AG04449 (cell line): ENCODE results near the gene TP53I3.

ENCODE experiments used
- CTCF ChIA-PET: fragments of 350-600 bp; formaldehyde crosslinking; extraction: SDS; loops from one replicate; lab custom pipeline; 2021; ENCODE audit warnings: antibody characterized with exemption; lab: Yijun Ruan, JAX
- POLR2A ChIA-PET: fragments of 400-600, 350-600 bp; formaldehyde crosslinking; extraction: SDS; loops from one replicate; lab custom pipeline; 2020; ENCODE audit warnings: antibody characterized with exemption, inconsistent platforms; lab: Yijun Ruan, JAX
- DNase-seq: peaks from one replicate; pipeline ENCODE4 v3.0.0-alpha.2; 2010; ENCODE audit warnings: low read depth, low spot score
- H3K4me3 ChIP-seq: 2 replicates; pipeline ENCODE4 v1.5.1; 2011; ENCODE audit warnings: low read depth, mild to moderate bottlenecking, control low read depth, low read length
- TF ChIP-seq, protein P1 (sequence below): IDR thresholded peaks from one replicate; pipeline ENCODE4 v1.5.1; 2011; ENCODE audit warnings: mild to moderate bottlenecking, moderate library complexity, low read length, control low read depth, inconsistent platforms; ENCODE audit not compliant: insufficient read depth; ENCODE audit errors: missing control alignments

The TP53I3 gene, protein sequence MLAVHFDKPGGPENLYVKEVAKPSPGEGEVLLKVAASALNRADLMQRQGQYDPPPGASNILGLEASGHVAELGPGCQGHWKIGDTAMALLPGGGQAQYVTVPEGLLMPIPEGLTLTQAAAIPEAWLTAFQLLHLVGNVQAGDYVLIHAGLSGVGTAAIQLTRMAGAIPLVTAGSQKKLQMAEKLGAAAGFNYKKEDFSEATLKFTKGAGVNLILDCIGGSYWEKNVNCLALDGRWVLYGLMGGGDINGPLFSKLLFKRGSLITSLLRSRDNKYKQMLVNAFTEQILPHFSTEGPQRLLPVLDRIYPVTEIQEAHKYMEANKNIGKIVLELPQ

DNA sequence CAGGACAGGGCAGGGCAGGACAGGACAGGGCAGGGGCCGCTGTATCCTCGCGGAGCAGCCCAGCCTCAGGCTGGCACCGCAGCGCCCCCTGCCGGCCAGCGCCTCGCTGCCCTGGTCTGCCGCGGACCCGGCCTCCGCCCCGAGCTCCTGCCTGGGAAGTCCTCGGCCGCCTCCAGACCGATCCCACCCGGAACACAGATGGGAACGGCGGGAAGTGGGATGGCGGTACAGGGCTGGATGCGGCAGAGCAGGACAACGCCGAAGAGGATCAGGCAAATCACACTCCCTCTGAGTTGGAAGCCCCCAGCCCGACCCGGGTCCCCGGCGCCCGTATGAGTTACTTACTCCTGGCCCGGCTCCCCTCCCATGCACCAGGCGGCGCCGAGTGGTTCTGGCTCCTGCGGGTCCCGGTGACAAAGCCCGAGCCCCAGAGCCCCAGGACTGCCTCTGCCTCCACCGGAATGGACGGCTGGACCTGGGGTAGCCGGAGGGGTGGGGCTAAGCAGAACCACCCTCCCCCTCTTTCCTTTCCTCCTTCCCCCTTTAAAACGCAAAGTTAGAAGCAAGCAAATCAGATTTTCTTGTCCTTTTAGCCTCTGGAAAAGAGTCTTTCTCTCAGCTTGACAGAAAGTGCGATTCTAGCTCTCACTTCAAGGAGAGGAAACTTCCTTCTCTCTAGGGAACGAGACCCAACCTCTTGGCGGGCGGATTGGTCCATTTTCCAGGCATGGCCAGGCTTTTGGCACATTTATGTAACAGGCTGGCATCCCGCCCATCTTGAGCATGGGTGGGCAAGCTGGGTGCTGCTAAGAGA is at the start of gene TP53I3:
TP53I3 (minus strand) TSS at position 449 of the 814 bp plus-strand sequence. CDS start 508 bp downstream, outside the sequence.
- H3K4me3 ChIP-seq, result peak within 1 kb of the TSS; percentile 82
- DNase-seq, result no peak
- ChIA-PET POLR2A (interaction anchor here (0.6 to 2.3 kb wide), 17 partner anchors 8 to 608 kb away, joined by 3 to 26 read pairs (median 4); partner anchors contain the start of genes ATAD2B, FAM228B, SF3B6 and UBXN2A), CTCF (interaction anchor here (0.6 to 3.9 kb wide), 41 partner anchors 8 to 773 kb away, joined by 3 to 54 read pairs (median 4); partner anchors contain the start of genes ATAD2B, FAM228B, FKBP1B and ITSN2)
- TF ChIP-seq, protein P1, sequence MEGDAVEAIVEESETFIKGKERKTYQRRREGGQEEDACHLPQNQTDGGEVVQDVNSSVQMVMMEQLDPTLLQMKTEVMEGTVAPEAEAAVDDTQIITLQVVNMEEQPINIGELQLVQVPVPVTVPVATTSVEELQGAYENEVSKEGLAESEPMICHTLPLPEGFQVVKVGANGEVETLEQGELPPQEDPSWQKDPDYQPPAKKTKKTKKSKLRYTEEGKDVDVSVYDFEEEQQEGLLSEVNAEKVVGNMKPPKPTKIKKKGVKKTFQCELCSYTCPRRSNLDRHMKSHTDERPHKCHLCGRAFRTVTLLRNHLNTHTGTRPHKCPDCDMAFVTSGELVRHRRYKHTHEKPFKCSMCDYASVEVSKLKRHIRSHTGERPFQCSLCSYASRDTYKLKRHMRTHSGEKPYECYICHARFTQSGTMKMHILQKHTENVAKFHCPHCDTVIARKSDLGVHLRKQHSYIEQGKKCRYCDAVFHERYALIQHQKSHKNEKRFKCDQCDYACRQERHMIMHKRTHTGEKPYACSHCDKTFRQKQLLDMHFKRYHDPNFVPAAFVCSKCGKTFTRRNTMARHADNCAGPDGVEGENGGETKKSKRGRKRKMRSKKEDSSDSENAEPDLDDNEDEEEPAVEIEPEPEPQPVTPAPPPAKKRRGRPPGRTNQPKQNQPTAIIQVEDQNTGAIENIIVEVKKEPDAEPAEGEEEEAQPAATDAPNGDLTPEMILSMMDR, result peak; percentile 95

DNA sequence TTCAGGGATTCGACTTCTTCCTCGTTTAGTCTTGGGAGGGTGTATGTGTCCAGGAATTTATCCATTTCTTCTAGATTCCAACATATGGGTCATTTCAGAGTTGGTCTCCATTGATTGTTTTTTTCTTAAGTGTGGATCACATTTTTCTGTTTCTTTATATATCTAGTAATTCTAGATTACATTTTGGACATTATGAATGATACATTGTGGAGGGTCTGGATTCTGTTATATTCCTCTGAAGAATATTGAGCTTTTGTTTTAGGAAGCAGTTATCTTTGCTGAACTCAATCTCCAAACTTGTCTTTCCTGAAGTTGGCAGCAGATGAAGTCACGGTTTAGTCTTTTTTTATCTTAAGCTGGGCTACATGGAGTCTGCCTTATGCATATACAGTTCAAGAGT is 47.9 kb upstream of the TP53I3 start:
- TF ChIP-seq, protein P1, result no peak
- H3K4me3 ChIP-seq, result no peak overlapping the region
- ChIA-PET POLR2A (no interaction called here), CTCF (interaction anchor here (1.6 kb wide), 1 partner anchor 21 kb away, joined by 4 read pairs; no protein-coding TSS in a partner anchor)
- no peak for DNase-seq

DNA sequence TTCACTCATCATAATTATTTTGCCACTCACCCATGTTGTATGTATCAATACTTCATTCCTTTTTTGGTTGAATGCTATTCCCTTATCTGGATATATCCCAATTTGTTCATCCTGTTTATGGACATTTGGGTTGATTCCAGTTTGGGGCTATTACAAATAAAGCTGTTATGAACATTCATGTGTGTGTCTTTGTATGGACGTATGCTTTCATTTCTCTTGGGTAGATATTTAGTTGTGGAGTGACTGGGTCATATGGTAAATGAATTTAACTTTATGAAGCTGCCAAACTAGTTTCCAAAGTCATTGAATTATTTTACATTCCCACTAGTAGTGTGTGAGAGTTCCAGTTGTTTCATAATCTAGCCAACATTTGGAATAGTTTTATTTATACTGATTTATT is 41.3 kb upstream of the TP53I3 start:
- TF ChIP-seq, protein P1, result no peak
- CTCF ChIA-PET, result interaction anchor here (3.3 kb wide), 1 partner anchor 42 kb away, joined by 15 read pairs; the partner anchor contains the start of gene TP53I3
- POLR2A ChIA-PET, result no interaction called here
- H3K4me3 ChIP-seq, result no peak overlapping the region
- no peak for DNase-seq

DNA sequence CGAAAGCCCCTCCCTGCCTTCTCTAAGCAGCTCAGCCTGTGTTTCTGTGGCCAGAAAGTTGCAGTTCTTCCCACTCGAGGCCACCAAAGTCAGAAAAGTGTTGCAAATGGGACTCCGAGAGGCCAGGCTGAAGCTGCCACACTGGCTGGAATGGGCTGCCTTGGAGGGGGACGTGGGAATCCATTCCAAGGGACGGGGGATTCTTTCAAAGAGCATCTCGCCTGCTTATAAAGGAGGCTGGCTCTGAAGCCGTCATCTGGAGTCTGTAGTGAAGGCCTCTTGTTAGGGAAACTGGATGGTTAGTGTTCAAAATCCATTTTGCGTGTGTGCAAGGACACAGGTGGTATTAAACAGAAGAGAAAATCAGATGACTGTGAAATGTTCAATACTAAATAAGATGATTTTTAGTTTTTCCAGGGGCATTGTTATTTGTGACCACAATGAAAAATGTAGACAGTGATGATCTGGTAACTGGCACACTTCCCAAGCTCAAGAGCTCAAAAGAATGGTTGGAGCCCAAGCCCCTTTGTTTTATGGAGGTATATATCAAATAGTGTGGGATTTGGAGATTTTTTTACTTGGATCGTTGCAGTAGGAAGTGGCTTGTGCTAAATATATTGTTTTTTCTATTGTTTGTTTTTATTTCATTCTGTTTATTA is 39.4 kb upstream of the TP53I3 start:
- DNase-seq, result no peak

DNA sequence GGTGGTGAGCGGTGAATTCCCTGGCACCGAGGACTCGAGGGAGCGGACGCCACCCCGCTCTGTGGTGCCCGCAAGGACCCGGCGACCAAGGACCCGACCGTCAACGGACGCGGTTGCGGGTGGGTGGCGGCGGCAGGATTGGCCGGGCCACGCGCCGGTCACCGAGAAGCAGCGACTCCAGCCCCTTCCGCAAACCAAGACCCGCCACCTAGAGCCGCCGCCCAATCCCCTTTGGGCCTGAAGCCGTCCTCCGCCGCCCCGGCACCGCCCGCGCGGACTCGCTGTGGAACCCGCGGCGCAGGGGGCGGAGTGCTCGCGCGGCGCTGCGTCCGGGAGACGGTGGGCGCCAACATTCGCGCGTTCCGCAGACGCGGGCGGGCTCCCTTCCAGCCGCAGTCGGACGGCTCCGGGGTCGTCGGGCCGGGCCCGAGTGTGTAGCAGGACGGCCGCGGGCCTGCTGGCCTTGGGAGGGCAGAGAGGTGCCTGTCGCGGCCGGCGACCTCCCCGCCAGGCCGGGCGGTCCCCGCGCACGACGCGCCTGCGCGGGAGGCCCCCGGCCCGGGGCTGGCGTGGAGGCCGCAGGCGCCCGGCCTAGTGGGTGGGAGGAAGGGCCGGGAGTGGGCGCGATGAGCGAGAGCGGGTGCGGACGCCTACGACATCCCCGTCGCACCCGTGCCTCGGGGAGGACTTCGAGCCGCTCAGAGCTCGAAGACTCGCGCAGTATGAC is 38.7 kb upstream of the TP53I3 start, which contains the start of the genes FAM228B and PFN4:
FAM228B (plus strand) TSS at position 275 of the 727 bp plus-strand sequence. CDS start 893 bp downstream, outside the sequence.
PFN4 (minus strand) TSS at position 140 of the 727 bp plus-strand sequence. CDS start 799 bp downstream, outside the sequence.
- ChIA-PET POLR2A (interaction anchor here (0.6 to 2.0 kb wide), 5 partner anchors 39 to 208 kb away, joined by 3 to 10 read pairs (median 4); partner anchors contain the start of gene TP53I3), CTCF (interaction anchor here (2.5 to 3.3 kb wide), 2 partner anchors 40 kb away, joined by 15 to 17 read pairs; partner anchors contain the start of gene TP53I3)
- TF ChIP-seq, protein P1, result no peak
- H3K4me3 ChIP-seq, result peak within 1 kb of the TSS; percentile 83
- DNase-seq, result no peak

More for the DNA sequence above, 39.4 kb upstream of the TP53I3 start:
- H3K4me3 ChIP-seq, result peak overlapping the region; percentile 83
- POLR2A ChIA-PET, result interaction anchor here (0.6 to 2.0 kb wide), 3 partner anchors 38 to 82 kb away, joined by 3 to 10 read pairs (median 3); partner anchors contain the start of gene TP53I3
- TF ChIP-seq, protein P1, result no peak
- CTCF ChIA-PET, result interaction anchor here (1.1 to 3.3 kb wide), 2 partner anchors 40 to 300 kb away, joined by 6 to 15 read pairs; partner anchors contain the start of gene TP53I3
